Midbrain (tissue), 1 donor: Measurements from ENCODE around the gene PPP1R26.
"Not testable (repeated sequence)": the region's sequence is repeated elsewhere in the genome, so short reads cannot be mapped to it uniquely, and the experiment has no call there.

Source experiments
- DNase-seq: peaks from one replicate; lab custom pipeline; 2025; lab: John Stamatoyannopoulos, UW

The PPP1R26 gene

DNA sequence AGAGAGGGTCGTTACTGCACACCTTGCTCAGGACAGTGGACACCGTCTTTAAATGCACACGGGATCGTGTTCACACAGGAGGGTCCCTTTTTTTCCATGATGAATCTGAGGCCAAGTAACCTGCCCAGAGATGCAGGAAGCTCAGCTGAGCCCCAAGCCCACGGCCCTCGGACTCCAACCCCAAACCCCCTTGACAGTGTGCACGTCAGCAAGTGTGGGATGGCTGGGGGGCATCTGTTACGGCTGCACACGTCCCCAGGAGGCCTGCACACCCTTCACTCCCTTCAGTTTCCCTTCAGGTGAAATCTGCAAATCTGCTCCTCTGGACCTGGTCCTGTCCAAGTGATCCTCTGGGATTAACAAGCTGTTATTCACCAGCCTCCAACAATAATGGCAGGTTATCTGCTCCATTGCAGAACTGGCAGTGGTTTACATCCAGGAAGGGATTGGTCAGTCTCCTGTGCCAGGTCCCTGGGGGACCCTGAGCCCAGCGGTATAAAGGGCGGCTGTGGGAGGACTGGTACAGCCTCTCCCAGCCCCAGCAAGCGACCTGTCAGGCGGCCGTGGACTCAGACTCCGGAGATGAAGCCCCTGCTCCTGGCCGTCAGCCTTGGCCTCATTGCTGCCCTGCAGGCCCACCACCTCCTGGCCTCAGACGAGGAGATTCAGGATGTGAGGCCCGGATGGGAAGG is 41.5 kb downstream of the PPP1R26 start, which contains the start of gene LCN1:
Gene LCN1, plus strand, starts transcription at position 525 of the 692 bp plus-strand sequence. Its CDS starts 58 bp downstream, at position 583.
- no peak for DNase-seq

DNA sequence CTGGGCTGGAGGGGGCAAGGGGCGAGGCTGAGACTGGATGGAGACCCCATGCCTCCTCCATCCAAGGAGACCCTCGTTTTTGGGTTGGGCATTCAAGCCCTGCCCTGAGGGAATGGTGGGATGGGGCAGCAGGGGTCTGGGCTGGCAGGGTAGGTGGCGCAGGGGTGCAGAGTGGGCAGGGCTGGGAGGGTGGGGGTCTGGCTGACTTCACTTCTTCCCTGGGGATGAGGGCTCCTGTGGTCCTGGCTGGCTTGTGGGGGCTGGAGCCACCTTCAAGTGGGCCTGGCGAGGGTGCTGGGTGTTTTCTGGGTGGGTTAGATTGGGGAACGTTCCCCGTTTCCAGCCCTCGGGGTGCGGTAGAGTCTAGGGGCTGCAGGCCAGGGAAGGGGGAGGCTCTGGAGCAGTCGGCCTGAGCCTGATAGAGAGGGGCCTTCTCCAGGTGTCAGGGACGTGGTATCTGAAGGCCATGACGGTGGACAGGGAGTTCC is 42.1 kb downstream of the PPP1R26 start:
- no peak for DNase-seq

DNA sequence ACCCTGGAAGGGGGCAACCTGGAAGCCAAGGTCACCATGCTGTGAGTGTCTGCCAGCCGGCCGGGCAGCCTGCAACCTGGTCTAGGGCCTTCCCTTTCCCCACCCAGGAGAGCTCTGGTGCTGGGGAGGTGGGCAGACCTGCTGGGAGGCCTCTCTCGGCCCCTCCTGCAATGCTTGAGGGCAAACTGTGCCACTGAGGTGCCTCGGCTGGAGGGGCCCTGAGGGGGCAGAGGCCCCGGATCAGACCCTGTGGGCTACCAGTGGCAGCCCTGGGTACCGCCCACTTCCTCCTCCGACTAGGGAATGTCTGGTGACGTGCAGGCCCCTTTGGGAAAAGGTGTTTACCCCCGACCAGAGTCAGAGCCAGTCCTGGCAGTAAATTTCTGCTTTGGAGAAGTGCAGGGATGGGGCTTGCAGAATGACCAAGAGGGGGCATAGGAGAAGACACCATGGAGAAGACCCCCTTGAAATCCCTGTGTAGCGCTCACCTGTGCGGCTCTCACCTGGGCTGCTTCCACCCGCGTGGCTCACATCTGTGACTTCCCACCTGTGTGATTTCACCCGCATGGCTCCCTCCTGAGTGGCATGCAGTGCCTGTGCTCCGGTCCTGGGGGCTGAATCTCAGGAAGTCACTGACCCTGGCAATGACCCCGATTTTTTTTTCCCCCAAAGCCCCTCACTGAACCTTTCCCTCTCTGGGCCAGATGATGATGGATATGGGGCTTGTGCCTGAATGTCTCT is 42.7 kb downstream of the PPP1R26 start:
- DNase-seq: no peak

DNA sequence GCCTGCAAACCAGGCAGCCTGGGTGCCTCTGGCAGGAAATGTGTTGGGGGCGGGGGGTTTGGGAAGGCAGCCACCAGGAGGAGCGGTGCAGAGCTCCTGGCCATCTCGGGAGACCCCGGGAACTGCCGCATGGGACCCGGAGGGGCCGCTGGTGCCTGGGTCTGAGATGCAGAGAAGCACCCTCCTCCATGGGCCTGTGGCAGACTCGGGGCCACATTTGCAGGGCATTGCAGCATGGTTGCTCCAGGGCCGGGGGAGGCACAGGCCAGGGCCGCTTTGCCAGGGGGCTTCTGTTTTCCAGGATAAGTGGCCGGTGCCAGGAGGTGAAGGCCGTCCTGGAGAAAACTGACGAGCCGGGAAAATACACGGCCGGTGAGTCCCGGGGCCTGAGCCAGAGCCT is 43.3 kb downstream of the PPP1R26 start:
- no peak for DNase-seq

DNA sequence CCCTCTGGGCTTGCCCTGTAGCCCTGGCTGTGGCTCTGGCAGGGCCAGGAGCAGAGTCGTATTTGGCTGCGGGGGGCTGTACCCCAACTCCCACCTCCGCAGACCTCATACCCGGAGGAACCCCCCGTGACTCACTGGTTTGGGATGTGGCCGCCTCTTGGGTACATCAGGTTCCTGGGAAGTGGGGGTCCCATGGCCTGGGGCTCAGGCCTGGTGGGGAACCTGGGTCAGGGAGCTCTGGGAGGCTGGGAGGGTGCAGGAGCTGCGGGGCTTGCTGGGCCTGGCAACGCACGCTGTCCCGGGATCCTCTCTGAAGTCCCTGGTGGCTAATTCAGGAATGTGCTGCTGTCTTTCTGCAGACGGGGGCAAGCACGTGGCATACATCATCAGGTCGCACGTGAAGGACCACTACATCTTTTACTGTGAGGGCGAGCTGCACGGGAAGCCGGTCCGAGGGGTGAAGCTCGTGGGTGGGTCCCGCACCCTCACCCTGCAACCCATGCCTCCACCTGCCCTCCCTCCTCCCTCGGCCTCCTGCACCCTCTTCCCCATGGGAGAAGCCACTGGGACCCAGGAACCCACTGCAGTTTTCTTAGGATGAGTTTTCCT is 44.0 kb downstream of the PPP1R26 start:
- DNase-seq: no peak

DNA sequence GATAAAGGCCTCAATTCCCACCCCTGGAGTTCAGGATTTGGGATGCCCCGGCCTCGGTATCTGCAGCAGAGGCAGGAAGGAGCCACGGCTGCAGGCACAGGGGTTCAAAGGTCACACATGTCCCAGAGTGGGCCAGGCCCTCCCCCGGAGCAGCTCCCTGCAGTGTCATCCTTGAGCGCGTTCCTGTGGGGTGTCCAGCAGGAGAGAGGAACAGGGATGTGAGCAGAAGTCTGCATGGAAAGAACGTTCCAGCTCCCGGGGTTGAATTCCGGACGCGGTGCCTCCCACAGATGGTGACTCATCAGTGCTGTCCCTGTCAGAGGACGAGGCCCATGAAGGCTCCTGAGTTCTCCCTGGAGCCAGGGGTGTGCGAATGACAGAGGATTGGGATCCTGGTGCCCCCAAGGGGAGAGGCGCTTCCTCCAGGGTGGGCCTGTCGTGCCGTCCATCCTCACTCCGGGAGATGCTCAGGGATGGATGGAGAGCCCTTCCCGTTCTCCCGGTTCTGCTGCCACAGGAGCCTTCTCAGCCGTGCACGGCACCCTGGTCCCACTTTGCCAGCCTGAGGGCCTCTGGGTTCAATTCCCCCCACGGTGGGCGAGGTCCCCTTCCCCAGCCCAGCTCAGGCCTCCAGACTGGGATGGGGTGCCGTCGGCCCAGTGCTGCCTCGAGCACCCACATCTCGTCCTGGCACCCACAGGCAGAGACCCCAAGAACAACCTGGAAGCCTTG is 44.7 kb downstream of the PPP1R26 start:
- DNase-seq: no peak

DNA sequence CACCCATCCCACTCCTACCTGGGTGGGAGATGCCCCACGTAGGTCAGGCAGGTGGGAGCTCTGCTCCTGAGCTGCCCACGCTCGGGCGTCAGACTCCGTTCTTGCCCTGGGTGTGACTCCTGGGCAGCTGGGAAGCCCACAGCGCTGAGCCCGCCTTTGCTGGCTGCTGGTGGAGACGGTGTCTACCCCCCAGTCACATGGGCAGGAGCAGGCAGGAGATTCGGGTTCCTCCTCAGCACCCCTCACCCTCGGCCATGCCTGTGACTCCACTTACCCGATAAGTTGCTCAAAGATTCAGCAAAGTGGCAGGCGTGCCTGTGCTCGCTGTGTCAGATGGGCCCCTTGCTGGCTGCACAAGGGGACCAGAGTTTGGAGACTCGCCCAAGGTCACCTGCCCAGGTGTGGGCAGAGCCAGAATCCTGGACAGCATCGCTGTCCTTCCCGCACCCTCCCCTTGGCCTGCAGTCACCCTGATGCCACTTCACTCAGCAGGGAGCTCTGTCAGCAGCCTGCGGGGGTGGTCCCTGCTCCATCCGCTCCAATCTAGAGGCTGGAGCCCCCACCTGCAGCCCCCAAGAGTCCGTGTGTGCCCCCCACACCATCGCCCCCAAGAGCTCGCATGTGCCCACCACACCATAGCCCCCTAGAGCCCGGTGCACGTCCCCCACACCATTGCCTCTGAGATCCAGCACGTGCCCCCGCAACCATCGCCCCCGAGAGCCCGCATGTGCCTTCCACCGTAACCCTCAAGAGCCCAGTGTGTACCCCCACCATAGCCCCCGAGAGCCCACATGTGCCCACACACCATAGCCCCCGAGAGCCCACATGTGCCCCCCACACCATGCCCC is 45.9 kb downstream of the PPP1R26 start:
- no peak for DNase-seq

DNA sequence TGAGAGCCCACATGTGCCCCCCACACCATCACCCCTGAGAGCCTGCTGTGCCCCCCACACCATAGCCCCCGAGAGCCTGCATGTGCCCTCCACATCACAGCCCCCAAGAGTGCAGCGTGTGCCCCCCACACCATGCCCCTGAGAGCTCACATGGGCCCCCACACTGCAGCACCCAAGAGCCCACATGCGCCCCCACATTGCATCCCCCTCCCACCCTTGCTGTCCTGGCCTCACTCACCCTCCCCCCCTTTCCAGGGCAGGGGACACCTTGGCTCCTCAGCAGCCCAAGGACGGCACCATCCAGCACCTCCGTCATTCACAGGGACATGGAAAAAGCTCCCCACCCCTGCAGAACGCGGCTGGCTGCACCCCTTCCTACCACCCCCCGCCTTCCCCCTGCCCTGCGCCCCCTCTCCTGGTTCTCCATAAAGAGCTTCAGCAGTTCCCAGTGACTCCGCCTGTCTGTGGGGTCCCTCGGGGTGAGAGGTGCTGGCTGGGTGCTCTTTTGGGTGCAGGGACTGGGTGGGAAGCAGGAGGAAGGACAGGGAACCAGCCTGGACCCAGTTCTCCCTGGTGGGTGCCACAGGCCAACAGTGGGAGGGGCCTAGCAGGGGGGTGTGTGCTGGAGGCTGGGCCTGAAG is 46.6 kb downstream of the PPP1R26 start:
- no peak for DNase-seq

DNA sequence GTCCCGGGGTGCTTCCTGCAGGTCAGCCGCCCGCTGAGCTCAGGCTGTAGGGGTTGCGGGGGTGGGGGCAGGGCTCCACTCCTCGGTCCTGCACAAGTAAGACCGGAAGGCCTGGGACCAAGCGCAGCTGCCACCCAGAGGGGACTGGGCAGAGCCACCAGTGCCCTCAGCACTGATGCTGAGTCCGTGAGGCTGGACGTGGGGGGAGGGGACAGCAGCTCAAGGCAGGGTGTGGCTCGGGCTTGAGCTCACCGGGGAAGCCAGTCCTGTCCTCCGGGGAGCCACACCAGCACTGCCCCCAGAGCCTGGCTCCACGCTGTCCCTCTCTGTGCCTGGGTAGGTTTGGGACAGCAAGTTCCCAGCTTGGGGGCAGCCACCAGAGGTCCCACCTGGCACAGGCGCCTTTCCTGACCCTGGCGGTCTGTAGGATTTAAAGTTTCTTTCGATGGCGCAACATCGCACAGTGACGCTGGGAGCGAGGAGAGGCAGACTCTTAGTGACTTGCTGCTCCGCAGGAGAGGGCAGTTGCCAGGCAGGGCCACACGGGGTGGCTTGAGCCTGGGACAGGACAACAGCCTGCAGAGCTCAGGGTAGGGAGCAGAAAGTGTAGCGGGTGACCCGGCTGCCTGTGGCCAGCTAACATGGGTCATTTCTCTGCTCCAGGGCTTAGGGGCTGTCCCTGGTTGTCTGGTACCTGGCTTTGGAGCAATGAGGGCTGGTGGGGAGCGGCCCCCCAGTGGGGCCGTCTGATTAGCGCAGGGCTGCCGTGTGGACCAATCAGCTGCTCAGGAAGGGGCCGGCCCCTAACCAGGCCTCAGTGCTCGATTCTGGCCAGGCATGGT is 47.4 kb downstream of the PPP1R26 start:
- DNase-seq: no peak

DNA sequence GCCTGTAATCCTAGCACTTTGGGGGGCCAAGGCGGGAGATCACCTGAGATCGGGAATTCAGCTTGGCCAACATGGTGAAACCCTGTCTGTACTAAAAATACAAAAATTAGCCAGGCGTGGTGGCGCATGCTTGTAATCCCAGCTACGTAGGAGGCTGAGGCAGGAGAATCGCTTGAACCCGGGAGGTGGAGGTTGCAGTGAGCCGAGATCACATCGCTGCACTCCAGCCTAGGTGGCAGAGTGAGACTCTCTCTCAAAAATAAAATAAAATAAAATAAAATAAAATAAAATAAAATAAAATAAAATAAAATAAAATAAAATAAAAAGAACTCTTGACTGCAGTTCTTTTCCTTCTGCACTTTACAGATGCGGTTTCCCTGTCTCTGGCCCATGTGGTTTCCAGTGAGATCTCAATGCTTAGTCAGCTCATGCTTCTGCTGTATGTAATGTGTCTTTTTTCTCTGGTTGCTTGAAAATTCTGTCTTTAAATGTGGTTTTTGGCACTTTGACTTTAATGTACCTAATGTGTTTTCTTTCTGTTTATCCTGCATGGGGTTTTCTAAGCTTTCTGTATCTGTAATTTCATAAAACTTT is 49.4 kb downstream of the PPP1R26 start:
- DNase-seq: not testable (repeated sequence)

DNA sequence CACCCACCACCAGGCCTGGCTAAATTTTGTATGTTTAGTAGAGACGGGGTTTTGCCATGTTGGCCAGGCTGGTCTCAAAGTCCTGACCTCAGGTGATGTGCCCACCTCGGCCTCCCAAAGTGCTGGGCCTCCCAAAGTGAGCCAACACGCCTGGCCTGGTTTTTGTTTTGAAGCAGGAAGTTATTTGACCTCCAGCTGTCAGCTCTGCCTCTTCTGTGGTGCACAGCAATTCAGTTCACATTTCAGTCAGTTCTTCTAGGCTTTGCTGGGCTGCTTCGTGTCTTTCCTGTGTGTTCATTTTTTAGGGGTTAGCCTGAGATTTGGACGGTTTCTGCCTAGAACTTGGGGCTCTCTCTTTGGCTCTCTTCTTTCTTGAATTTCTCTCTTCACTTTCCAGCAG is 50.6 kb downstream of the PPP1R26 start:
- no peak for DNase-seq

DNA sequence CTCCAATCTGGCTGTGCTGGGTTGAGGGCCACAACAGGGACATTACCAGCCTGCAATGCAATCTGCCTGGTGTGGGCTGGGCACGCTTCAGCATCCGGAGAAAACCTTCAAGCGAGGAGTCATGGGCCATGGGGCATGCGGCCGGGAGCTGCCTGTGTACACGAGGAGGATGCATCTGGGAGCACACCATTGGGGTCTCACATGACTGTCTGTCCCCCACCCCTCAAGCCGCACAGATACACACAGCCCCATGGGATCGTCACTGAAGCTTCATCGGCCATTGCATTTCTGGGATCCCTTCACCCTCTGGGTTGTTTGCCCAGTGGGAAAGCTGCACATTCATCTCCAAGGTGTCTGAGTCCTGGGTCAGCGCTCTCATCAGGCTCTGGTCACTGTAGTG is 51.5 kb downstream of the PPP1R26 start:
- no peak for DNase-seq

DNA sequence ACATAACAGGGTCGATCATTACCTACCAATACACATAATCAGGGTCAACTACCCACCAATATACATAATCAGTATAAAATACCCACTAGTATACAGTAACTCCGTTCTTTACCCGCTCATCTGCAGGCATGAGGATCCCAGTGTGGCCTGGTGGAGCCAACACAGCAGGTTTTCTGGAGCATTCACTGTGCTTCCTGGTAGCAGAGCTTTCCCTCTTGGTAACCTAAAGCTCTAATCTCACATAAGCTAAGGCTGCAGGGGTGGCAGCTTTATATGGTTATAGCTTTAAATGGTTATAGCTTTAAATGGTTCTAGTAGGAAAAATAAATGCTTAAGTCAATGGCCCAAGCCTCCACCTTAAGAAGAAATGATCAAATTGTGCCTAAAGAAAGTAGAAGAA is 53.5 kb downstream of the PPP1R26 start:
- DNase-seq: no peak

DNA sequence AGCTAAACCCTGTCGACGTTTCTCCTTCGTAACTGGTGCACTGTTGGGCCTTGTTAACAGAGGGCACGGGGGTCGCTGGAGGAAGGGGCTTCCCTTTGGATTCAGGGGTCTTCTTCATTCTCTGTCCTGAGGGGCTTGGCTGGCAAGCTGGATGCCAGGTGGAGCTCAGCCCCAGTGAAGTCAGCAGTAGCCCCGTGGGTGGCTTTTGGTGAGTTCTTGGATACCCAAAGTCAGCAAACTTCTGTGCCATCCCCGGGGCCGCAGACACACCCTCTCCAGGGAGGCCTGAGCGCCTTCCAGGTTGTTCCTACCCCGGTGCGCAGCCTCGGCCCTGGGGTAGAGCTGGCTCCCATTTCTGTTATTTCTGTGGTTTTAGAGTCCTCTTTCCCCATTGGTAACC is 54.1 kb downstream of the PPP1R26 start:
- no peak for DNase-seq

DNA sequence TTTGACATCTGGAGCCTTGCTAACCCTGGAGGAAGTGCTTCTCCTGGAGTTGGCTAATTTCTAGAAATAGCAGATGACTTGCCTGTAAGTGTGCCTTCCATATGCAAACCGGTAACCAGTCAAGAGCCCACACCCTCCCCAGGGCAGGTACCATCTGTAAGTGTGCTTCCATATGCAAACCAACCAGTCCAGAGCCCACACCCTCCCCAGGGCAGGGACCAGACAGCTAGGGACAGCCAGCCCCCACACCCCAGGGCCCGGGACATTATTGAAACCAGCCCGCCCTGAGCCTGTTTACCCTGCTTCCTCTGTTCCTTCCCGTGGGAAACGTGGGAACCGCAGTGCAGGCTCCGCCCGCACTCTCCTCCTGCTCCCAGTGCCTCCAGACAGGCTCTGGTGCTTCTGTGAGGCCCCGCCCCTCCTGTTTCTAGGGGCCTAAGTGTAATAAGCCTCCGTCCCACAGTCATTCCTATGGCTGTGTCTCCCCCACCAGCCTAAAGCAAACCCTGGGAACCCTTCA is 54.7 kb downstream of the PPP1R26 start:
- not testable (repeated sequence) for DNase-seq

DNA sequence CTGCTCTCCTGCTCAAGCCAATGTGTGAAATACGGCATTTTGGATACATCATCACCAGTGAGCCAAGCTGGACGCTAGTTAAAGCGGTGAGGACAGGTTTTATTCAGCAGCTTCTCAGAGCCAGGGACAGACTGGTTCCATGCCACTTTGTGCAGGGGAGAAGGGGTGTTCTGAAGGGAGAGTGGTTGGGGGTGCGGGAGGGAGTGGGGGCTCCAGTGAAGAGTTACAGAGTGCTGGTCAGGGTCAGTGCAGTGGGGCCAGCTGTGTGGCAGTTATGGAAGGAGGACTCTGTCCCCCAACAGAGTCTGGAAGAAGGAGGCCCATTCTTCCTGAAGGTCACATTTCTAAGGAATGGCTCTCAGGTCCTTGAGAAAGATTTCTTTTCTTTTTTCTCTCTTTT is 55.2 kb downstream of the PPP1R26 start:
- DNase-seq: not testable (repeated sequence)

DNA sequence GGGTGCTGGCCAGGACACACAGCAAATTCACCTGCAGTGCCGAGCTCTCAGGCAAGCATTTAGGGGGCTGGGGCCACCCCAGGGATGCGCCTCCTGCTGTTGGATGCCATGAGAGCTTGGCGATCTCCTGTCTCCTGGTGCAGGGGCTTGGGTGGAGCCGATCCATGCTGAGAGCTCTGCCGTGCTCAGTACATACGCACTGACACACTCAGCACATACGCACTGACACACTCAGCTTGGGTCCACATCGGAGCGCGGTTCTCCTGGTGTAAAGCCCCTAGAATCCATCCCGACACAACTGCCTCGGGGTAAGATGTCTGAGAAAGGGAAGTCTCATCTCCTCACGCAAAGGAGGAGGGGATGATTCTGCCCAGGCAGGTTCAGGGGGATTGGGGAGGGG is 56.0 kb downstream of the PPP1R26 start:
- DNase-seq: not testable (repeated sequence)

DNA sequence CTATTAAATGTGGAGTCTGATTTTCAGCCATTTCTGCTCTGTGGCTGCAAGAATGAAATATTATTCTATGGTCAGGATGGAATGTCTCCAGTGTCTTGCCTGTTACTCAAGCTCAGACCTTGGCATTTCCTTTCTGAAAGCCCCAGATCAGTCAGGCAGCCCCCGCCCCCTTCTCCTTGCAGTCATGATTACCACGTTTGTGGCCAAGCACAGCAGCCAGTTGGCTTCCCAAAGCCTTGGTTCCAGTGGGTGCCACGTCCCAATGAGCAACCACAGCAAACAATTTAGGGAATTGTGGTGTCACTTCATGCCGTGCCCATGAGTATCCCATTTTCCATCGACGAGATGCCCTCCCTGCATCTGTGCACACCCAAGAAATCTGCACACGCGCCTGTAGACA is 56.6 kb downstream of the PPP1R26 start:
- no peak for DNase-seq
